Tracheal epithelial cell (primary cell): ENCODE measurements around the gene CD27. TPM values are rescaled to one million over a fixed set of nuclear protein-coding genes. Genes with fewer than 3 reads are reported as not detected.

Experiments
- total RNA-seq: library from RNA; depleted of rRNA; stranded (reverse); fragments of >200 nt; gene quantifications from 2 replicates; pipeline ENCODE4 v1.2.1, GENCODE V29; 2014

Gene CD27
- total RNA-seq, result not detected in 2 replicates

GRCh38 chr12:6444704-6445688 is at the start of gene CD27:
TSS of gene CD27 (plus strand) at chr12:6444955. CDS start at chr12:6445096, 141 bp downstream.

GRCh38 chr12:6451348-6452244 is 6.8 kb downstream of the CD27 start, which contains the start of gene TAPBPL:
TSS of gene TAPBPL (plus strand) at chr12:6452042. CDS start at chr12:6452249, 207 bp downstream.

DNA sequence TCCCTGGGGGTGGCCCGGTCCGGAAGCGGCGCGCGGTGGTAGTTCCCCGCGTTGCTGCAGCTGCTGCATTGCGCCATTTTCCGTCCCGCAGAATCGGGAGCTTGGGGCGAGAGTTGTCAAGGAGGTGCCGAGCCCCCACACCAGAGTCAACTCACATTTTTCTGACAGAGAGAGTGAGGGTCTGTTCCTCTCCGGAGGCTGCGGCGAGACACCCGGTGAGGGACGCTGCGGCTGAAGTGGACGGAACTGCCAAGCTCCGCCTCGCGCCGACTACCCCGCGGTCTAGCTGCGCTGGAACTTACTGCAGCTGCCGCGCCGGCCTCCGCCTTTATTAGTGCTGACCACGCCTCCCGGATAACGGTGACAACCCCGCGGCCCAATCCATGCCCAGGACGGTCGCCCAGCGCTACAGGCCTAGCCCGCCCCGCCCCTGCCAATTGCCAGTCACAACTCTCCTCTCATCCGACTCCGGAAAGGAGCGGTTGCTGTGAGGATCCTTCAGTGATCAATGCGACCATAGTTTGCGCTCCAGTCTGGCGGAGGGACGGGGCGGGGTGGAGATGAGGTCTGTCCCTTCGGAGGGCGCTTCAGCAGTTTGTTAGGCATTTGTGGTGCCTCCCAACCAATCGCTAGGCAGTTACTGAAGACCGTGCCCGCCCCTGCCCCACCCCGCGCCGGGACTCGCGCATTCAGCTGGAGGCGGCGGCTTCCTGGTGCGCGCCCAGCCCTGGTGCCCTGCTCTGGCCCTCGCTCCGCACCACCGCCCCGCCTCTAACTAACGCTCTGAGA is 25.8 kb downstream of the CD27 start, which contains the start of gene VAMP1:
Gene VAMP1, minus strand, starts transcription at position 303 of the 789 bp plus-strand sequence. Its CDS starts 146 bp downstream, at position 157.

GRCh38 chr12:6492838-6493496 is 48.2 kb downstream of the CD27 start, which contains the start of gene MRPL51:
TSS of gene MRPL51 (minus strand) at chr12:6493262. CDS start at chr12:6493136, 126 bp downstream.

DNA sequence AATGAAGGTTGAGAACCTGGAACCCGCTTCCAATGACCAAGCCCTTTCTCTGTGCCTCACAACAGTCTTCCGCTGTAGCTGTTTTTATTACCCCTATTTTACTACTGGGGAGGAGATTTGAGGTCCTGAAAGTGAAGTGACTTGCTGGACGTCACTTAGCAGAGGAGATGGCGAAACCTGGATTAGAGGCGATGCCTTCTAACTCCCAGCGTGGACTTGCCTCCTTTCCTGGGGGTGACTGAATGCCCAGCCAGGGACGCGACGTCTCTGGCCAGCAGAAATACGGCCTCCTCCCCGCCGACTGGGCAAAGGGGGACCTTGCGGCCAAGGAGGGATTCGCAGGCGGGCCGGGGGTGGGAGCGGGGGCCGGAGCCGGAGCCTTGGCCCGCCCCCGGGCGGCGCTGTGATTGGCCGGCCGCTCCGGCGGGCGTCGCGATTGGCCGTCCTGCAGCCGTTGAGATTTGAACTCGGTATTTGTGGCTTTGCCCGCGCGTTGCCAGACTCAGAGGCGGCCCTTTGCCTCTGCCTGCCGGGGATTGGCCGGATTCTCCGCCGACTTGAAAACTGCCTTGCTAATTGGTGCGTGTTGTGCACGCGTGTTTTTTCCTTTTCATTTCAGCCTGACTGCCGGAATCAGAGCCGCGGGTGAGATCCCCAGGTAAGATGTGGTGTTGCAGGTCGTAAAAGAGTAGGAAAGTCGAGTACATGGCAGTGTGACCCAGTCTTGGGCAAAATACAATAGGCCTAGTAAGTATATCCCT is 48.9 kb downstream of the CD27 start, which contains the start of gene NCAPD2:
Gene NCAPD2, plus strand, starts transcription at position 606 of the 761 bp plus-strand sequence. CDS start 997 bp downstream, outside the sequence.

Other genes with a start within 250 kb of the CD27 start
- gene CD9, start 244.6 kb upstream of the CD27 start, total RNA-seq, result 864 and 1,034 TPM in 2 replicates
- 26.2 and 51.3 TPM in 2 replicates for gene PLEKHG6, start 134.3 kb upstream of the CD27 start, total RNA-seq
- gene TNFRSF1A, start 102.9 kb upstream of the CD27 start, total RNA-seq, result 39.0 and 49.6 TPM in 2 replicates
- 22.2 and 110 TPM in 2 replicates for gene SCNN1A, start 69.4 kb upstream of the CD27 start, total RNA-seq
- gene LTBR, start 60.8 kb upstream of the CD27 start, total RNA-seq, result 110 and 121 TPM in 2 replicates
- 3.2 and 5.3 TPM in 2 replicates for gene TAPBPL, start 7.1 kb downstream of the CD27 start, total RNA-seq
- gene VAMP1, start 25.7 kb downstream of the CD27 start, total RNA-seq, result under 0.01 and 0.21 TPM in 2 replicates
- gene MRPL51, start 48.3 kb downstream of the CD27 start, total RNA-seq, result 52.2 and 64.6 TPM in 2 replicates
- gene NCAPD2, start 49.1 kb downstream of the CD27 start, total RNA-seq, result 10.6 and 25.4 TPM in 2 replicates
- 6,794 and 7,400 TPM in 2 replicates for gene GAPDH, start 89.6 kb downstream of the CD27 start, total RNA-seq
- 0.85 and 1.7 TPM in 2 replicates for gene IFFO1, start 111.1 kb downstream of the CD27 start, total RNA-seq
- gene NOP2, start 123.3 kb downstream of the CD27 start, total RNA-seq, result 24.6 and 39.4 TPM in 2 replicates
- 179 and 185 TPM in 2 replicates for gene CHD4, start 162.4 kb downstream of the CD27 start, total RNA-seq
- 2.3 and 3.9 TPM in 2 replicates for gene LPAR5, start 191.0 kb downstream of the CD27 start, total RNA-seq
- not detected in 2 replicates for gene ACRBP, start 202.5 kb downstream of the CD27 start, total RNA-seq
- 14.9 and 28.7 TPM in 2 replicates for gene ING4, start 218.2 kb downstream of the CD27 start, total RNA-seq
- 5.8 and 6.4 TPM in 2 replicates for gene ZNF384, start 244.4 kb downstream of the CD27 start, total RNA-seq